ENCODE data around the gene PACRG.

Gene PACRG

DNA sequence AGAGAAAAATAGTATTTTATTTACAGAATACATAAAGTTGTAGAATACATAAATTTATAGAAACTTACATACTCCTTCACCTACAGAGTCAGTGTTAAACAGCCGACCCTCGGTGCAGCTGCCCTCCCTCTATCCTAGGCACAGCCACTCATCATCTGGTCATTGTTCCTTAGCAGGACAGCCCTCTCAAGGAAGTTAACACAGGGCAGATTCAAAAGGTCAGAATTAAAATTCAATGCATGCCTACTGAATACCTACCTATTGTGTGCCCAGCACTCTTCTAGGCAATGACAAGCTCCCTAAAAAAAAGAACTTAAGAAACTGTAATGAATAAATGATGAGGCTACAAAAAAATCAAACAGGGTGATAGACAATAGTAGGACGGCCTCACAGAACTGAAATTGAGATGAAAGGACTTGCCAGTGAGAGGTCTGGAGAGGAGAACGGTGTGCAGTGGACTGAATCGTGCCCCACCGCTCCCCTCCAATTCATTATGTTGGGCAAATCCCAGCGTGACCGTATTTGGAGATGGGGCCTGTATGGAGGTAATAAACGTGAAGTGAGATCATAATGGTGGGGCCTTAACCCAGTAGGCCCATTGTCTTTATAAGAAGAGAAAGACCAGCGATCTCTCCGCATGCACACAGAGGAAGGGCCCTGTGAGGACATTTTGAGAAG is 326.0 kb downstream of the PACRG start:
- in situ Hi-C loops (cut with MboI; ENCODE audit: low pct_unique_long_range_greater_than_20kb, low sequenced_read_pairs, unreplicated experiment) = no loop called here
- TF ChIP-seq, protein P1, sequence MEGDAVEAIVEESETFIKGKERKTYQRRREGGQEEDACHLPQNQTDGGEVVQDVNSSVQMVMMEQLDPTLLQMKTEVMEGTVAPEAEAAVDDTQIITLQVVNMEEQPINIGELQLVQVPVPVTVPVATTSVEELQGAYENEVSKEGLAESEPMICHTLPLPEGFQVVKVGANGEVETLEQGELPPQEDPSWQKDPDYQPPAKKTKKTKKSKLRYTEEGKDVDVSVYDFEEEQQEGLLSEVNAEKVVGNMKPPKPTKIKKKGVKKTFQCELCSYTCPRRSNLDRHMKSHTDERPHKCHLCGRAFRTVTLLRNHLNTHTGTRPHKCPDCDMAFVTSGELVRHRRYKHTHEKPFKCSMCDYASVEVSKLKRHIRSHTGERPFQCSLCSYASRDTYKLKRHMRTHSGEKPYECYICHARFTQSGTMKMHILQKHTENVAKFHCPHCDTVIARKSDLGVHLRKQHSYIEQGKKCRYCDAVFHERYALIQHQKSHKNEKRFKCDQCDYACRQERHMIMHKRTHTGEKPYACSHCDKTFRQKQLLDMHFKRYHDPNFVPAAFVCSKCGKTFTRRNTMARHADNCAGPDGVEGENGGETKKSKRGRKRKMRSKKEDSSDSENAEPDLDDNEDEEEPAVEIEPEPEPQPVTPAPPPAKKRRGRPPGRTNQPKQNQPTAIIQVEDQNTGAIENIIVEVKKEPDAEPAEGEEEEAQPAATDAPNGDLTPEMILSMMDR (IDR thresholded peaks at IDR 0.05; ENCODE audit: extremely low read depth, insufficient read depth, missing control alignments) = no peak
- no peak for DNase-seq (ENCODE audit: low spot score)

GRCh38 chr6:163054641-163055040 is 326.9 kb downstream of the PACRG start:
- TF ChIP-seq, protein P1 (IDR thresholded peaks at IDR 0.05; ENCODE audit: extremely low read depth, insufficient read depth, missing control alignments) = no peak
- DNase-seq (ENCODE audit: low spot score) = no peak
- in situ Hi-C loops (cut with MboI; ENCODE audit: low pct_unique_long_range_greater_than_20kb, low sequenced_read_pairs, unreplicated experiment) = no loop called here

- TF ChIP-seq, protein P1 (IDR thresholded peaks at IDR 0.05; ENCODE audit: extremely low read depth, insufficient read depth, missing control alignments) = no peak
- DNase-seq (ENCODE audit: low spot score) = no peak
- in situ Hi-C loops (cut with MboI; ENCODE audit: low pct_unique_long_range_greater_than_20kb, low sequenced_read_pairs, unreplicated experiment) = no loop called here
These were observed 329.5 kb downstream of the PACRG start for GRCh38 chr6:163057260-163057659.

- TF ChIP-seq, protein P1 (IDR thresholded peaks at IDR 0.05; ENCODE audit: extremely low read depth, insufficient read depth, missing control alignments) = no peak
These were observed 335.0 kb downstream of the PACRG start for GRCh38 chr6:163062790-163063189.

GRCh38 chr6:163063561-163063960 is 335.8 kb downstream of the PACRG start:
- in situ Hi-C loops (cut with MboI; ENCODE audit: low pct_unique_long_range_greater_than_20kb, low sequenced_read_pairs, unreplicated experiment) = no loop called here
- no peak for DNase-seq (ENCODE audit: low spot score)
- TF ChIP-seq, protein P1 (IDR thresholded peaks at IDR 0.05; ENCODE audit: extremely low read depth, insufficient read depth, missing control alignments) = no peak

More at GRCh38 chr6:163062790-163063189, 335.0 kb downstream of the PACRG start:
- no peak for DNase-seq (ENCODE audit: low spot score)
- in situ Hi-C loops (cut with MboI; ENCODE audit: low pct_unique_long_range_greater_than_20kb, low sequenced_read_pairs, unreplicated experiment) = no loop called here

- in situ Hi-C loops (cut with MboI; ENCODE audit: low pct_unique_long_range_greater_than_20kb, low sequenced_read_pairs, unreplicated experiment) = no loop called here
- TF ChIP-seq, protein P1 (IDR thresholded peaks at IDR 0.05; ENCODE audit: extremely low read depth, insufficient read depth, missing control alignments) = no peak
- no peak for DNase-seq (ENCODE audit: low spot score)
These were observed 336.6 kb downstream of the PACRG start for GRCh38 chr6:163064397-163064796.

Data from GM13977 (cell line).